WI38 (cell line): ENCODE data around the gene CASTOR2.
"Not testable (repeated sequence)": the region's sequence is repeated elsewhere in the genome, so short reads cannot be mapped to it uniquely, and the experiment has no call there.

Source experiments
- H3K4me3 ChIP-seq: 2 replicates; pipeline ENCODE4 v1.5.1; 2011; ENCODE audit warnings: low read depth, mild to moderate bottlenecking, control low read depth, low read length

Gene CASTOR2

GRCh38 chr7:74964511-74965119, at the start of gene CASTOR2:
CASTOR2 (plus strand) TSS chr7:74964705; CDS start chr7:74964986, 281 bp downstream.
- 0 out of 2 replicates have a peak within 1 kb of the TSS, but pooled peaks have one; percentile 22 for H3K4me3 ChIP-seq

- not testable (repeated sequence) for H3K4me3 ChIP-seq
Measured at GRCh38 chr7:74922321-74922890, 42.1 kb upstream of the CASTOR2 start.

- not testable (repeated sequence) for H3K4me3 ChIP-seq
Measured at GRCh38 chr7:74923644-74924043, 40.9 kb upstream of the CASTOR2 start.

- H3K4me3 ChIP-seq, result not testable (repeated sequence)
Measured at GRCh38 chr7:74926968-74927367, 37.5 kb upstream of the CASTOR2 start.

GRCh38 chr7:74931563-74932328, 32.8 kb upstream of the CASTOR2 start:
- H3K4me3 ChIP-seq, result not testable (repeated sequence)

GRCh38 chr7:74939429-74939828, 25.1 kb upstream of the CASTOR2 start:
- H3K4me3 ChIP-seq, result not testable (repeated sequence)

- H3K4me3 ChIP-seq, result not testable (repeated sequence)
Measured at GRCh38 chr7:74941302-74942069, 23.0 kb upstream of the CASTOR2 start.

GRCh38 chr7:74943923-74944322, 20.6 kb upstream of the CASTOR2 start:
- H3K4me3 ChIP-seq, result not testable (repeated sequence)

GRCh38 chr7:74947741-74948140, 16.8 kb upstream of the CASTOR2 start:
- not testable (repeated sequence) for H3K4me3 ChIP-seq

GRCh38 chr7:74953774-74954173, 10.7 kb upstream of the CASTOR2 start:
- H3K4me3 ChIP-seq, result not testable (repeated sequence)

GRCh38 chr7:74958328-74958727, 6.2 kb upstream of the CASTOR2 start:
- not testable (repeated sequence) for H3K4me3 ChIP-seq

GRCh38 chr7:74963704-74964510, 598 bp upstream of the CASTOR2 start:
- 0 out of 2 replicates have a peak overlapping the region, but pooled peaks have one; percentile 22 for H3K4me3 ChIP-seq

- H3K4me3 ChIP-seq, result not testable (repeated sequence)
Measured at GRCh38 chr7:74966208-74966854, 1.8 kb downstream of the CASTOR2 start.

GRCh38 chr7:74966909-74967308, 2.4 kb downstream of the CASTOR2 start:
- H3K4me3 ChIP-seq, result not testable (repeated sequence)

GRCh38 chr7:74971431-74971830, 6.9 kb downstream of the CASTOR2 start:
- H3K4me3 ChIP-seq, result not testable (repeated sequence)

- not testable (repeated sequence) for H3K4me3 ChIP-seq
Measured at GRCh38 chr7:74972377-74972776, 7.9 kb downstream of the CASTOR2 start.

- H3K4me3 ChIP-seq, result not testable (repeated sequence)
Measured at GRCh38 chr7:74975959-74976358, 11.5 kb downstream of the CASTOR2 start.

- H3K4me3 ChIP-seq, result not testable (repeated sequence)
Measured at GRCh38 chr7:74977523-74977922, 13.0 kb downstream of the CASTOR2 start.

- H3K4me3 ChIP-seq, result not testable (repeated sequence)
Measured at GRCh38 chr7:74988436-74988835, 23.9 kb downstream of the CASTOR2 start.
